Lower leg skin (tissue), 3 donors: ENCODE results near the gene PPIP5K2.

ENCODE experiments used
- POLR2A ChIP-seq, 2 donors: fragments of 450-650 bp; IDR thresholded peaks; one replicate each; pipeline ENCODE4 v1.6.1; 2016 to 2017; ENCODE audit warnings: antibody characterized with exemption in 2 of 2, mild to moderate bottlenecking in 1 of 2, moderate library complexity in 1 of 2
- TF ChIP-seq, protein P1 (sequence below), 3 donors: fragments of 450-650 bp; IDR thresholded peaks; one replicate each; pipeline ENCODE4 v1.5.1; 2016; ENCODE audit warnings: antibody characterized with exemption in 3 of 3, mild to moderate bottlenecking in 3 of 3, moderate library complexity in 2 of 3

GRCh38 chr5:103098993-103099392 lies 21.1 kb upstream of the PPIP5K2 start:
- TF ChIP-seq, protein P1, sequence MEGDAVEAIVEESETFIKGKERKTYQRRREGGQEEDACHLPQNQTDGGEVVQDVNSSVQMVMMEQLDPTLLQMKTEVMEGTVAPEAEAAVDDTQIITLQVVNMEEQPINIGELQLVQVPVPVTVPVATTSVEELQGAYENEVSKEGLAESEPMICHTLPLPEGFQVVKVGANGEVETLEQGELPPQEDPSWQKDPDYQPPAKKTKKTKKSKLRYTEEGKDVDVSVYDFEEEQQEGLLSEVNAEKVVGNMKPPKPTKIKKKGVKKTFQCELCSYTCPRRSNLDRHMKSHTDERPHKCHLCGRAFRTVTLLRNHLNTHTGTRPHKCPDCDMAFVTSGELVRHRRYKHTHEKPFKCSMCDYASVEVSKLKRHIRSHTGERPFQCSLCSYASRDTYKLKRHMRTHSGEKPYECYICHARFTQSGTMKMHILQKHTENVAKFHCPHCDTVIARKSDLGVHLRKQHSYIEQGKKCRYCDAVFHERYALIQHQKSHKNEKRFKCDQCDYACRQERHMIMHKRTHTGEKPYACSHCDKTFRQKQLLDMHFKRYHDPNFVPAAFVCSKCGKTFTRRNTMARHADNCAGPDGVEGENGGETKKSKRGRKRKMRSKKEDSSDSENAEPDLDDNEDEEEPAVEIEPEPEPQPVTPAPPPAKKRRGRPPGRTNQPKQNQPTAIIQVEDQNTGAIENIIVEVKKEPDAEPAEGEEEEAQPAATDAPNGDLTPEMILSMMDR (IDR thresholded peaks at IDR 0.05): no peak
- no peak for TF ChIP-seq POLR2A (IDR thresholded peaks at IDR 0.05)
